SK-N-SH treated with all-trans-retinoic acid at 6 μM for 48 hours (cell line): ENCODE results near the gene TNRC6A.
A peak's percentile ranks its signal among the peaks of the same experiment; 100 is the strongest.

ENCODE experiments used
- ATAC-seq: fragments of 200-7000 bp; cut with Tn5 transposase; 3 replicates; pipeline ENCODE4 v1.9.1; 2020; ENCODE audit warnings: mild to moderate bottlenecking, moderate library complexity
- BACH2 ChIP-seq: fragments of 250-450 bp; sonication (Bioruptor Pico); IDR thresholded peaks from 2 replicates; pipeline ENCODE4 v1.9.0; 2021; ENCODE audit warnings: mild to moderate bottlenecking, borderline replicate concordance
- ESRRG ChIP-seq: fragments of 250-450 bp; sonication (Bioruptor Pico); IDR thresholded peaks from 2 replicates; pipeline ENCODE4 v1.6.1; 2021; ENCODE audit warnings: mild to moderate bottlenecking
- ISL1 ChIP-seq: fragments of 250-450 bp; sonication (Bioruptor Pico); IDR thresholded peaks from 2 replicates; pipeline ENCODE4 v2.1.2; 2022; ENCODE audit warnings: mild to moderate bottlenecking, moderate library complexity
- OSR1 ChIP-seq: fragments of 250-450 bp; sonication (Bioruptor Pico); IDR thresholded peaks from 2 replicates; pipeline ENCODE4 v1.8.0; 2022; ENCODE audit warnings: moderate library complexity, mild to moderate bottlenecking, inconsistent platforms
- PPARA ChIP-seq: fragments of 250-450 bp; sonication (Bioruptor Pico); IDR thresholded peaks from 2 replicates; pipeline ENCODE4 v1.5.0; 2020; ENCODE audit warnings: mild to moderate bottlenecking, borderline replicate concordance
- SNAI2 ChIP-seq: fragments of 250-450 bp; sonication (Bioruptor Pico); IDR thresholded peaks from 2 replicates; pipeline ENCODE4 v1.5.0; 2020; ENCODE audit warnings: mild to moderate bottlenecking, moderate library complexity
- TCF4 ChIP-seq: fragments of 250-450 bp; sonication (Bioruptor Pico); IDR thresholded peaks from 2 replicates; pipeline ENCODE4 v1.8.0; 2021; ENCODE audit warnings: mild to moderate bottlenecking, moderate library complexity, borderline replicate concordance
- TOX ChIP-seq: fragments of 250-450 bp; sonication (Bioruptor Pico); IDR thresholded peaks from 2 replicates; pipeline ENCODE4 v1.8.0; 2021; ENCODE audit warnings: mild to moderate bottlenecking, moderate library complexity, borderline replicate concordance
- ZFP3 ChIP-seq: fragments of 250-450 bp; sonication (Bioruptor Pico); IDR thresholded peaks from 2 replicates; pipeline ENCODE4 v1.5.0; 2020; ENCODE audit warnings: mild to moderate bottlenecking, moderate library complexity
- ZFP30 ChIP-seq: fragments of 450-650 bp; formaldehyde crosslinking; IDR thresholded peaks from 2 replicates; pipeline ENCODE4 v1.5.0; 2022; ENCODE audit warnings: mild to moderate bottlenecking, moderate library complexity
- ZNF565 ChIP-seq: fragments of 450-650 bp; formaldehyde crosslinking; conservative IDR thresholded peaks from 2 replicates; pipeline ENCODE4 v1.5.0; 2020; ENCODE audit warnings: low read depth, mild to moderate bottlenecking, moderate library complexity
- ZNF70 ChIP-seq: fragments of 450-650 bp; formaldehyde crosslinking; IDR thresholded peaks from 2 replicates; pipeline ENCODE4 v1.5.0; 2020; ENCODE audit warnings: mild to moderate bottlenecking, moderate library complexity
- ZNF8 ChIP-seq: fragments of 450-650 bp; formaldehyde crosslinking; IDR thresholded peaks from 2 replicates; pipeline ENCODE4 v1.5.0; 2020; ENCODE audit warnings: mild to moderate bottlenecking, moderate library complexity
- TF ChIP-seq, protein P1 (sequence below): fragments of 250-450 bp; sonication (Bioruptor Pico); IDR thresholded peaks from 2 replicates; pipeline ENCODE4 v1.5.1; 2020; ENCODE audit warnings: low read depth, mild to moderate bottlenecking, moderate library complexity
- TF ChIP-seq, protein P2 (sequence below): fragments of 250-450 bp; sonication (Bioruptor Pico); IDR thresholded peaks from 2 replicates; pipeline ENCODE4 v1.5.1; 2021; ENCODE audit warnings: mild to moderate bottlenecking, moderate library complexity
- TF ChIP-seq, protein P3 (sequence below): fragments of 250-450 bp; sonication (Bioruptor Pico); IDR thresholded peaks from 2 replicates; pipeline ENCODE4 v1.5.0; 2020; ENCODE audit warnings: mild to moderate bottlenecking, moderate library complexity

The TNRC6A gene

DNA sequence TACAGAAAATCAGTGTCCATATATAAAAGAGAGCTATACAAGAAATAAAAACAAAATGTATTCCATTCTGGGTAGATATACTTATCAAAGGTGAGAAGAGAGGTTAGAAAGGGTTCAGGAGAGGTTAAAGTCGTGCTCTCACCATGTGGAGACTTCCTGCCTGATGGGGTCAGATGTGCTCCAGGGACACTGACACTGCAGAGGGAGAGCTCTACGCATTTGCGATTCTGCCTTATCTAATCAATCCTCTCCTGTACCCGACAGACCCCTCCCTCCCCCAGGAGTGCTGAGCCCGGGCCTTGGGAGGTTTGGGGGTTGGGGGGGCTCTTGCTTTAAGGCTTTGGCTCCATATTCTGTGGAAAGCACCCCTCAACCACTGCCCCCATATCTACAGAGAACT, 99.7 kb downstream of the TNRC6A start:
- TF ChIP-seq, protein P1, sequence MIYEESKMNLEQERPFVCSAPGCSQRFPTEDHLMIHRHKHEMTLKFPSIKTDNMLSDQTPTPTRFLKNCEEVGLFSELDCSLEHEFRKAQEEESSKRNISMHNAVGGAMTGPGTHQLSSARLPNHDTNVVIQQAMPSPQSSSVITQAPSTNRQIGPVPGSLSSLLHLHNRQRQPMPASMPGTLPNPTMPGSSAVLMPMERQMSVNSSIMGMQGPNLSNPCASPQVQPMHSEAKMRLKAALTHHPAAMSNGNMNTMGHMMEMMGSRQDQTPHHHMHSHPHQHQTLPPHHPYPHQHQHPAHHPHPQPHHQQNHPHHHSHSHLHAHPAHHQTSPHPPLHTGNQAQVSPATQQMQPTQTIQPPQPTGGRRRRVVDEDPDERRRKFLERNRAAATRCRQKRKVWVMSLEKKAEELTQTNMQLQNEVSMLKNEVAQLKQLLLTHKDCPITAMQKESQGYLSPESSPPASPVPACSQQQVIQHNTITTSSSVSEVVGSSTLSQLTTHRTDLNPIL (CRISPR knock-in tag) = no peak
- no peak for TF ChIP-seq ZNF70 (CRISPR knock-in tag)
- no peak for TF ChIP-seq BACH2 (CRISPR knock-in tag)
- no peak for TF ChIP-seq ZFP3 (CRISPR knock-in tag)
- TF ChIP-seq, protein P2, sequence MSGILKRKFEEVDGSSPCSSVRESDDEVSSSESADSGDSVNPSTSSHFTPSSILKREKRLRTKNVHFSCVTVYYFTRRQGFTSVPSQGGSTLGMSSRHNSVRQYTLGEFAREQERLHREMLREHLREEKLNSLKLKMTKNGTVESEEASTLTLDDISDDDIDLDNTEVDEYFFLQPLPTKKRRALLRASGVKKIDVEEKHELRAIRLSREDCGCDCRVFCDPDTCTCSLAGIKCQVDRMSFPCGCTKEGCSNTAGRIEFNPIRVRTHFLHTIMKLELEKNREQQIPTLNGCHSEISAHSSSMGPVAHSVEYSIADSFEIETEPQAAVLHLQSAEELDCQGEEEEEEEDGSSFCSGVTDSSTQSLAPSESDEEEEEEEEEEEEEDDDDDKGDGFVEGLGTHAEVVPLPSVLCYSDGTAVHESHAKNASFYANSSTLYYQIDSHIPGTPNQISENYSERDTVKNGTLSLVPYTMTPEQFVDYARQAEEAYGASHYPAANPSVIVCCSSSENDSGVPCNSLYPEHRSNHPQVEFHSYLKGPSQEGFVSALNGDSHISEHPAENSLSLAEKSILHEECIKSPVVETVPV (CRISPR knock-in tag) = no peak
- no peak for TF ChIP-seq SNAI2 (CRISPR knock-in tag)
- no peak for TF ChIP-seq TOX (CRISPR knock-in tag)
- no peak for TF ChIP-seq TCF4
- TF ChIP-seq ZFP30 (CRISPR knock-in tag) = no peak
- no peak for TF ChIP-seq PPARA (CRISPR knock-in tag)
- no peak; the same call in 1 of the 3 replicates for ATAC-seq

DNA sequence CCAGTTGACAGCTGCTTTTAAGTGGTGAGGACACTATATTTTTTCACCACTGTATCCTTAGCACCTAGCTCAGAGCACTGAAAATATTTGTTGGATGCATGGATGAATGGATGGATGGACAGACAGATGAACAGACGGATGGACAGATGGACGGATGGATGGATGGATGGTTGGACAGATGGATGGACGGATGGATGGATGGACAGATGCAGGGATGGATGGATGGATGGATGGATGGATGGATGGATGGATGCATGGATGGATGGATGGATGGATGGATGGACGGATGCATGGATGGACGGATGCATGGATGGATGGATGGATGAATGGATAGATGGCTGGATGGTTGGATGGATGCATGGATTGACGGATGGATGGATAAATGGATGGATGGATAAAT, 103.9 kb downstream of the TNRC6A start:
- ATAC-seq = no peak
- no peak for TF ChIP-seq ISL1 (CRISPR knock-in tag)
- no peak for TF ChIP-seq TOX (CRISPR knock-in tag)
- TF ChIP-seq PPARA (CRISPR knock-in tag) = no peak
- TF ChIP-seq, protein P2 (CRISPR knock-in tag) = no peak
- no peak for TF ChIP-seq ZFP3 (CRISPR knock-in tag)
- no peak for TF ChIP-seq SNAI2 (CRISPR knock-in tag)
- TF ChIP-seq ZNF8 (CRISPR knock-in tag) = no peak
- no peak for TF ChIP-seq ZNF565 (CRISPR knock-in tag)
- no peak for TF ChIP-seq OSR1 (CRISPR knock-in tag)
- no peak for TF ChIP-seq BACH2 (CRISPR knock-in tag)
- TF ChIP-seq, all 23 proteins: peak for 0

DNA sequence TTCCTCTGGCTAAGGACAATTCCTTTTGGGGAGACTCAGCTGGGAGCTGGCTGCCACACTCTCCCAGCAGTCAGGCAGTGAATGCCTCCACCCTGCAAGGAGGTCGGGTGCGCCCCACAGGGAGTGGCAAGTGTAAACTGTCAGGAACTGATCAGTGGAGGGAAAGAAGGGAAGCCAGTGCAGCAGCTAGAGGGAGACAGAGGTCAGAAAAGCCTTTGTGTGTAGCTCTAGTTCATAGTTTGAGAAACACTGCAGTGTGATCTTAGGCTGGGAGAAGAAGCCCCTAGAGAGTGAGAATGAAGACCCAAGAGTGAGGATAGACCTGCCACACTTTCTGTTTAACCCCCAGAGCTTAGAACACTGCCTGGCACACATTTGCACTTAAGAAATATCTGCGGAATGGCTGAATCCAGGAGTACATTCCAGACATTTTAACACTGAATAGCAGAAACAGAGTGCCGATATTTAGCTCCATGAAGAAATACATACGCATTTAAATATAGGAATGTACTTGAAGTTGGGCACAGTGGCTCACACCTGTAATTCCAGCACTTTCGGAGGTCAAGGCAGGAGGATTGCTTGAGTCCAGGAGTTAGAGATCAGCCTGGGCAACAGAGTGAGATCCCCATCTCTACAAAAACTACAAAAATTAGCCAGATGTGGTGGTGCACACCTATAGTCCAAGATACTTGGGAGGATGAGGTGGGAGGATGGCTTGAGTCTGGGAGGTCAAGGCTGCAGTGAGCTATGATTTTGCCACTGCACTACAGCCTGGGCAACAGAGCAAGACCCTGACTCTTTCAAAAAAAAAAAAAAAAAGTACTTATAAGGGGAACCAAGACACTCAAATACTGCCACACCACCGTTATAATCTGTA, 105.2 kb downstream of the TNRC6A start:
- ATAC-seq = peak; percentile 78
- TF ChIP-seq, protein P3, sequence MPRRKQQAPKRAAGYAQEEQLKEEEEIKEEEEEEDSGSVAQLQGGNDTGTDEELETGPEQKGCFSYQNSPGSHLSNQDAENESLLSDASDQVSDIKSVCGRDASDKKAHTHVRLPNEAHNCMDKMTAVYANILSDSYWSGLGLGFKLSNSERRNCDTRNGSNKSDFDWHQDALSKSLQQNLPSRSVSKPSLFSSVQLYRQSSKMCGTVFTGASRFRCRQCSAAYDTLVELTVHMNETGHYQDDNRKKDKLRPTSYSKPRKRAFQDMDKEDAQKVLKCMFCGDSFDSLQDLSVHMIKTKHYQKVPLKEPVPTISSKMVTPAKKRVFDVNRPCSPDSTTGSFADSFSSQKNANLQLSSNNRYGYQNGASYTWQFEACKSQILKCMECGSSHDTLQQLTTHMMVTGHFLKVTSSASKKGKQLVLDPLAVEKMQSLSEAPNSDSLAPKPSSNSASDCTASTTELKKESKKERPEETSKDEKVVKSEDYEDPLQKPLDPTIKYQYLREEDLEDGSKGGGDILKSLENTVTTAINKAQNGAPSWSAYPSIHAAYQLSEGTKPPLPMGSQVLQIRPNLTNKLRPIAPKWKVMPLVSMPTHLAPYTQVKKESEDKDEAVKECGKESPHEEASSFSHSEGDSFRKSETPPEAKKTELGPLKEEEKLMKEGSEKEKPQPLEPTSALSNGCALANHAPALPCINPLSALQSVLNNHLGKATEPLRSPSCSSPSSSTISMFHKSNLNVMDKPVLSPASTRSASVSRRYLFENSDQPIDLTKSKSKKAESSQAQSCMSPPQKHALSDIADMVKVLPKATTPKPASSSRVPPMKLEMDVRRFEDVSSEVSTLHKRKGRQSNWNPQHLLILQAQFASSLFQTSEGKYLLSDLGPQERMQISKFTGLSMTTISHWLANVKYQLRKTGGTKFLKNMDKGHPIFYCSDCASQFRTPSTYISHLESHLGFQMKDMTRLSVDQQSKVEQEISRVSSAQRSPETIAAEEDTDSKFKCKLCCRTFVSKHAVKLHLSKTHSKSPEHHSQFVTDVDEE = no peak
- TF ChIP-seq, protein P2 (CRISPR knock-in tag) = no peak
- TF ChIP-seq, protein P1 (CRISPR knock-in tag) = no peak

DNA sequence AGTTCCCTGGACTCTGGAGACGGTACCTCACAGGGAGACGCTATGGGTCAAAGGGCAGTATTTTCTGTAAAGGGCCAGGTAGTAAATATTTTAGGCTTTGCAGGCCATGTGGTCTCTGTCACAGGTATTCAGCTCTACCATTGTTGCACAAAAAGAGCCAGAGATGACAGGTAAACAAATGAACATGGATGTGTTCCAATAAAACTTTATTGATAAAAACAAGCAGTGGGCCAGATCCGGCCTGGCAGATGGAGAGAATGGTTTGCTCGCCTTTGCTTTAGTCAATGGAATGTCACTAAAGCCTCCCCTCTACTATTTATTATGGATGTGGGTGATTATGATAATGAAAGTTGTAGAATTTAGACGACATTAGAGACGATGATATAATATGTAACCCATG, 107.4 kb downstream of the TNRC6A start:
- ATAC-seq = no peak
- TF ChIP-seq ZFP3 (CRISPR knock-in tag) (no peak), TOX (CRISPR knock-in tag) (no peak), ESRRG (CRISPR knock-in tag) (no peak), ZFP30 (CRISPR knock-in tag) (no peak), OSR1 (CRISPR knock-in tag) (no peak), ZNF565 (CRISPR knock-in tag) (no peak), PPARA (CRISPR knock-in tag) (no peak), ZNF8 (CRISPR knock-in tag) (no peak), BACH2 (CRISPR knock-in tag) (no peak), ISL1 (CRISPR knock-in tag) (no peak), TCF4 (no peak)
- TF ChIP-seq, protein P3 = no peak
- TF ChIP-seq, protein P2 (CRISPR knock-in tag) = no peak
